Endothelial cell of umbilical vein (primary cell): ENCODE results near the gene ERVK3-1. TPM values are rescaled to one million over a fixed set of nuclear protein-coding genes. Genes with fewer than 3 reads are reported as not detected.

ENCODE experiments used
- BruUV-seq: library from RNA; stranded (reverse); fragments of 400-500 nt; replicated peaks from 2 replicates; lab custom pipeline; 2021; lab: Mats Ljungman, UMichigan
- CTCF ChIA-PET: fragments of 300-600, 350-600 bp; sonication (Branson Sonifier 250); formaldehyde crosslinking; loops from one replicate; lab custom pipeline; 2021; ENCODE audit warnings: antibody characterized with exemption, inconsistent platforms; lab: Charles Lee
- POLR2A ChIA-PET: fragments of 300-600, 350-600 bp; sonication (Branson Sonifier 250); formaldehyde crosslinking; loops from one replicate; lab custom pipeline; 2021; ENCODE audit warnings: antibody characterized with exemption, inconsistent platforms; lab: Charles Lee
- DNase-seq: peaks from one replicate; pipeline ENCODE4 v3.0.0-alpha.2; 2011; ENCODE audit warnings: low read depth, low spot score
- FAIRE-seq: peaks from 2 replicates; lab custom pipeline; 2011; peaks lifted over from hg19 to GRCh38; lab: Jason Lieb, UNC
- H2AFZ ChIP-seq: 2 replicates; pipeline ENCODE4 v1.6.0; 2012; ENCODE audit warnings: low read depth, low read length, control low read depth, inconsistent platforms
- H3K27ac ChIP-seq: 2 replicates; pipeline ENCODE4 v1.5.1; 2011; ENCODE audit warnings: low read depth, mild to moderate bottlenecking, control low read depth, low read length, moderate library complexity; ENCODE audit not compliant: insufficient read depth
- H3K27me3 ChIP-seq, 2 experiments: 2 replicates each; pipeline versions ENCODE4 v1.6.0 to v1.6.1; 2011; ENCODE audit warnings: low read length in 2 of 2, mixed read lengths in 1 of 2; ENCODE audit not compliant: control insufficient read depth in 2 of 2, insufficient read depth in 2 of 2
- H3K36me3 ChIP-seq, 2 experiments: 2 replicates in 1 of 2; 3 replicates in 1 of 2; pipeline ENCODE4 v1.5.1; 2011; ENCODE audit warnings: low read length in 2 of 2, mild to moderate bottlenecking in 1 of 2, moderate library complexity in 1 of 2; ENCODE audit not compliant: control insufficient read depth in 2 of 2, insufficient read depth in 2 of 2; ENCODE audit errors: extremely low read depth in 1 of 2
- H3K4me1 ChIP-seq: 3 replicates; pipeline ENCODE4 v1.5.1; 2011; ENCODE audit warnings: mild to moderate bottlenecking, low read length; ENCODE audit not compliant: control insufficient read depth, insufficient read depth; ENCODE audit errors: extremely low read depth
- H3K4me2 ChIP-seq: 2 replicates; pipeline ENCODE4 v1.6.1; 2011; ENCODE audit warnings: low read length, control low read depth, mixed read lengths; ENCODE audit not compliant: insufficient read depth
- H3K4me3 ChIP-seq, 3 experiments: fragments of 200-600 bp in 1 of 3; sonication (generic), shearing (Covaris generic) in 1 of 3; replicated peaks in 1 of 3; 2 replicates each; pipeline ENCODE4 v1.5.1; 2011 to 2016; ENCODE audit warnings: control low read depth in 3 of 3, low read length in 3 of 3, mild to moderate bottlenecking in 2 of 3, inconsistent platforms in 1 of 3, low read depth in 1 of 3, moderate library complexity in 1 of 3; ENCODE audit not compliant: insufficient read depth in 1 of 3
- H3K79me2 ChIP-seq: 2 replicates; pipeline ENCODE4 v1.6.0; 2012; ENCODE audit warnings: low read length, inconsistent platforms; ENCODE audit not compliant: control insufficient read depth, insufficient read depth
- H3K9ac ChIP-seq: replicated peaks from 2 replicates; pipeline ENCODE3; 2011; ENCODE audit warnings: low read length, control low read depth; ENCODE audit not compliant: insufficient read depth; ENCODE audit errors: extremely low read depth
- H3K9me1 ChIP-seq: replicated peaks from 3 replicates; pipeline ENCODE4 v1.6.0; 2011; ENCODE audit warnings: mild to moderate bottlenecking, low read length; ENCODE audit not compliant: control insufficient read depth, insufficient read depth; ENCODE audit errors: extremely low read depth
- H3K9me3 ChIP-seq: replicated peaks from 2 replicates; pipeline ENCODE4 v1.5.1; 2012; ENCODE audit warnings: low read length, inconsistent platforms; ENCODE audit not compliant: control insufficient read depth, insufficient read depth
- H4K20me1 ChIP-seq: replicated peaks from 2 replicates; pipeline ENCODE3; 2011; ENCODE audit warnings: mild to moderate bottlenecking, low read length; ENCODE audit not compliant: control insufficient read depth, insufficient read depth; ENCODE audit errors: extremely low read depth
- CTCF ChIP-seq, 2 donors: IDR thresholded peaks; 1 replicate in 1 of 2; 2 replicates in 1 of 2; pipeline ENCODE4 v1.5.1; 2011; ENCODE audit warnings: low read length in 2 of 2, mild to moderate bottlenecking in 2 of 2, moderate library complexity in 2 of 2, control low read depth in 1 of 2, inconsistent platforms in 1 of 2, low read depth in 1 of 2; ENCODE audit not compliant: insufficient read depth in 1 of 2; ENCODE audit errors: extremely low read depth in 1 of 2
- EZH2 ChIP-seq: IDR thresholded peaks from 2 replicates; pipeline ENCODE4 v1.6.1; 2012; ENCODE audit warnings: borderline replicate concordance, low read depth, mild to moderate bottlenecking, moderate library complexity, low read length, inconsistent platforms; ENCODE audit not compliant: severe bottlenecking
- FOS ChIP-seq: IDR thresholded peaks from 2 replicates; pipeline ENCODE4 v1.6.1; 2011; ENCODE audit warnings: mild to moderate bottlenecking, low read length, moderate library complexity, borderline replicate concordance; ENCODE audit not compliant: insufficient read depth
- GATA2 ChIP-seq: IDR thresholded peaks from 2 replicates; pipeline ENCODE4 v1.7.0; 2011; ENCODE audit warnings: low read depth, mild to moderate bottlenecking, moderate library complexity, mixed read lengths, low read length; ENCODE audit not compliant: insufficient read length, insufficient read depth
- MAX ChIP-seq: IDR thresholded peaks from 2 replicates; pipeline ENCODE4 v1.6.1; 2011; ENCODE audit not compliant: insufficient read depth, insufficient read length
- POLR2A ChIP-seq: IDR thresholded peaks from 2 replicates; pipeline ENCODE4 v1.6.1; 2012; ENCODE audit warnings: low read depth, mild to moderate bottlenecking, control low read depth, low read length
- dilution Hi-C: fragments of 300-500 bp; cut with MboI; formaldehyde crosslinking; loops from one replicate; pipeline ENCODE4 v1.15.0; 2019; ENCODE audit warnings: low sequenced_read_pairs; ENCODE audit not compliant: extremely low pct_ligation_motif_present
- intact Hi-C: fragments of 100-400 bp; cut with micrococcal nuclease; formaldehyde crosslinking; loops from one replicate; pipeline ENCODE4 v1.10.0; 2022
- polyA plus RNA-seq, 4 experiments: library from polyadenylated mRNA; depleted of rRNA in 3 of 4; stranded (reverse) in 3 of 4; unstranded in 1 of 4; fragments of >200 nt; gene quantifications; 2 replicates each; pipeline versions ENCODE4 v1.2.1 to v1.2.3, GENCODE V29; 2011 to 2012; ENCODE audit warnings: missing spikeins in 1 of 4
- total RNA-seq: library from RNA; stranded (reverse); gene quantifications from 2 replicates; pipeline ENCODE4 v1.2.3, GENCODE V29; 2021

ERVK3-1 gene
- total and polyA plus RNA-seq, 2 donors (not counting 3 experiments of a cell fraction or from before 2014, with no cell fraction given) = 25.8 to 29.3 TPM

- Histone ChIP-seq H3K9me1 (no peaks in the 10 kb centered on the region), H3K79me2 (no peaks in the 10 kb centered on the region)
- POLR2A ChIA-PET = no interaction called here
Measured at GRCh38 chr19:58300620-58301019, 4.6 kb upstream of the ERVK3-1 start.

More at GRCh38 chr19:58300620-58301019, 4.6 kb upstream of the ERVK3-1 start:
- Histone ChIP-seq H3K9ac (no peak overlapping the region), H3K4me1 (peaks cover 4% of the 10 kb centered on the region), H4K20me1 (no peaks in the 10 kb centered on the region), H3K27me3 (no peaks in the 10 kb centered on the region), H3K36me3 (peaks cover 0 to 10% of the 10 kb centered on the region in 2 experiments), H3K4me3 (no peak overlapping the region), H3K27ac (no peak overlapping the region), H3K9me3 (no peaks in the 10 kb centered on the region), H3K4me2 (no peak overlapping the region), H2AFZ (no peak overlapping the region)
- no TSS peak for BruUV-seq
- DNase-seq (no peak), FAIRE-seq (no peak)
- TF ChIP-seq FOS (no peak), EZH2 (no peak), GATA2 (no peak), MAX (no peak), POLR2A (no peak), CTCF (IDR thresholded peaks at IDR 0.05; ENCODE audit: extremely low read depth in 1 of 2, insufficient read depth in 1 of 2, low read depth in 1 of 2, low read length in 2 of 2) (no peak)
- CTCF ChIA-PET = interaction anchor here (0.7 to 1.7 kb wide), 2 partner anchors 8 to 17 kb away, joined by 4 to 5 read pairs; no protein-coding TSS in a partner anchor
- dilution Hi-C loops (no loop called here), intact Hi-C loops (no loop called here)
